ENCODE data around the gene SELENOH.

DNA sequence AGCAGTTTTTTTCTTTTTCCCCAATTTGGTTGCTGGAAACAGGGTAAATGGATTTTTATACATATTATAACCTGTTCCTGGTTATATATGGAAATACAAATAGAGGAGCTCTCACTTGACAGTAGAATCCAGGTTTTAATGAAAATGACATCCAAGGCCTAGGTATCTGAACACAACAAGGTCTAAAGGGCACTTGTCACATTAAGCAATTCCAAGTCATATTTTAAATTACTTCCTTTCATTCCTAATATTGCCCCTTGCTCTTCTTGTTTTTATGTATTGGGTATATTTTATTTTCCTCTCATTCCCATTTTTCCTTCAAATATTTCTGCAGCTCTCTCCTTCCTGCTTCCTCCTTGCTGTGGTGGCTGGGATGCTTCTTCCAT, 47.4 kb downstream of the SELENOH start:
- TF ChIP-seq POLR2A (IDR thresholded peaks at IDR 0.05) = no peak
- TF ChIP-seq, protein P1, sequence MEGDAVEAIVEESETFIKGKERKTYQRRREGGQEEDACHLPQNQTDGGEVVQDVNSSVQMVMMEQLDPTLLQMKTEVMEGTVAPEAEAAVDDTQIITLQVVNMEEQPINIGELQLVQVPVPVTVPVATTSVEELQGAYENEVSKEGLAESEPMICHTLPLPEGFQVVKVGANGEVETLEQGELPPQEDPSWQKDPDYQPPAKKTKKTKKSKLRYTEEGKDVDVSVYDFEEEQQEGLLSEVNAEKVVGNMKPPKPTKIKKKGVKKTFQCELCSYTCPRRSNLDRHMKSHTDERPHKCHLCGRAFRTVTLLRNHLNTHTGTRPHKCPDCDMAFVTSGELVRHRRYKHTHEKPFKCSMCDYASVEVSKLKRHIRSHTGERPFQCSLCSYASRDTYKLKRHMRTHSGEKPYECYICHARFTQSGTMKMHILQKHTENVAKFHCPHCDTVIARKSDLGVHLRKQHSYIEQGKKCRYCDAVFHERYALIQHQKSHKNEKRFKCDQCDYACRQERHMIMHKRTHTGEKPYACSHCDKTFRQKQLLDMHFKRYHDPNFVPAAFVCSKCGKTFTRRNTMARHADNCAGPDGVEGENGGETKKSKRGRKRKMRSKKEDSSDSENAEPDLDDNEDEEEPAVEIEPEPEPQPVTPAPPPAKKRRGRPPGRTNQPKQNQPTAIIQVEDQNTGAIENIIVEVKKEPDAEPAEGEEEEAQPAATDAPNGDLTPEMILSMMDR (IDR thresholded peaks at IDR 0.05) = no peak
